B cell (primary cell): ENCODE results near the gene PORCN. TPM values are rescaled to one million over a fixed set of nuclear protein-coding genes. Genes with fewer than 3 reads are reported as not detected.

Experiments
- ATAC-seq: fragments of 200-7000 bp; cut with Tn5 transposase; one replicate; pipeline ENCODE4 v1.10.0; 2021; ENCODE audit warnings: low read depth, mild to moderate bottlenecking, moderate number of reproducible peaks, moderate library complexity
- CTCF ChIA-PET: fragments of 350-600 bp; sonication (Branson Sonifier 250); formaldehyde crosslinking; loops from one replicate; lab custom pipeline; 2021; ENCODE audit warnings: antibody characterized with exemption, inconsistent platforms; lab: Charles Lee
- POLR2A ChIA-PET: fragments of 350-600 bp; sonication (Branson Sonifier 250); formaldehyde crosslinking; loops from one replicate; lab custom pipeline; 2021; ENCODE audit warnings: antibody characterized with exemption; lab: Charles Lee
- DNase-seq: peaks from one replicate; pipeline ENCODE4 v3.0.0; 2013
- H2AFZ ChIP-seq: 2 replicates; pipeline ENCODE4 v1.6.1; 2012; ENCODE audit warnings: mild to moderate bottlenecking, low read depth, low read length; ENCODE audit not compliant: insufficient read depth, poor library complexity, severe bottlenecking
- H3K27ac ChIP-seq, 2 donors: 1 replicate in 1 of 2; 2 replicates in 1 of 2; pipeline ENCODE4 v1.5.1; 2012 to 2013; ENCODE audit warnings: low read length in 2 of 2, mild to moderate bottlenecking in 2 of 2, moderate library complexity in 1 of 2
- H3K27me3 ChIP-seq, 4 experiments: fragments of 200-600 bp in 1 of 4; sonication (generic) in 1 of 4; replicated peaks in 1 of 4; 1 replicate in 2 of 4; 2 replicates in 2 of 4; pipeline versions ENCODE4 v1.6.1 to v1.7.0; 2013 to 2016; ENCODE audit warnings: low read length in 3 of 4, mild to moderate bottlenecking in 2 of 4, mixed read lengths in 1 of 4, moderate library complexity in 1 of 4; ENCODE audit not compliant: insufficient read depth in 4 of 4, control insufficient read depth in 3 of 4; ENCODE audit errors: control extremely low read depth in 1 of 4
- H3K36me3 ChIP-seq, 2 experiments: replicated peaks in 1 of 2; 1 replicate in 1 of 2; 2 replicates in 1 of 2; pipeline versions ENCODE4 v1.6.1 to v1.7.1; 2013; ENCODE audit warnings: low read length in 1 of 2; ENCODE audit not compliant: insufficient read depth in 2 of 2, control insufficient read depth in 1 of 2; ENCODE audit errors: control extremely low read depth in 1 of 2, extremely low read depth in 1 of 2
- H3K4me1 ChIP-seq, 2 donors: fragments of 200-600 bp in 1 of 2; sonication (generic) in 1 of 2; 1 replicate in 1 of 2; 2 replicates in 1 of 2; pipeline versions ENCODE4 v1.5.1 to v1.6.1; 2013 to 2017; ENCODE audit warnings: low read length in 2 of 2; ENCODE audit not compliant: control insufficient read depth in 2 of 2, insufficient read depth in 2 of 2
- H3K4me2 ChIP-seq: replicated peaks from 2 replicates; pipeline ENCODE3; 2012; ENCODE audit warnings: mild to moderate bottlenecking, low read depth, low read length; ENCODE audit not compliant: poor library complexity, severe bottlenecking
- H3K4me3 ChIP-seq, 5 experiments: fragments of 200-600 bp in 1 of 5; sonication (generic) in 1 of 5; 1 replicate in 3 of 5; 2 replicates in 2 of 5; pipeline versions ENCODE4 v1.5.1 to v1.7.0; 2011 to 2016; ENCODE audit warnings: low read length in 4 of 5, mild to moderate bottlenecking in 4 of 5, low read depth in 2 of 5, control low read depth in 1 of 5, moderate library complexity in 1 of 5; ENCODE audit not compliant: insufficient read depth in 1 of 5; ENCODE audit errors: control extremely low read depth in 1 of 5, extremely low read depth in 1 of 5
- H3K79me2 ChIP-seq: fragments of 200-600 bp; sonication (generic); one replicate; pipeline ENCODE4 v1.6.0; 2016; ENCODE audit warnings: low read length; ENCODE audit not compliant: control insufficient read depth, insufficient read depth
- H3K9ac ChIP-seq: fragments of 200-600 bp; sonication (generic); 2 replicates; pipeline ENCODE4 v1.6.1; 2017; ENCODE audit warnings: mild to moderate bottlenecking, low read length, moderate library complexity
- H3K9me3 ChIP-seq, 3 donors: one replicate each; pipeline versions ENCODE4 v1.6.1 to v1.7.1; 2013; ENCODE audit warnings: low read length in 2 of 3; ENCODE audit not compliant: control insufficient read depth in 2 of 3, insufficient read depth in 1 of 3; ENCODE audit errors: control extremely low read depth in 1 of 3
- H4K20me1 ChIP-seq: 2 replicates; pipeline ENCODE4 v1.6.0; 2012; ENCODE audit warnings: mild to moderate bottlenecking, low read length; ENCODE audit not compliant: insufficient read depth, control insufficient read depth, poor library complexity, severe bottlenecking
- H3K27ac Mint-ChIP-seq: one replicate; pipeline ENCODE4 v1.8.0; 2021; ENCODE audit warnings: mixed read lengths
- H3K27me3 Mint-ChIP-seq: one replicate; pipeline ENCODE4 v1.8.0; 2021; ENCODE audit warnings: mixed read lengths
- H3K4me1 Mint-ChIP-seq: one replicate; pipeline ENCODE4 v1.8.0; 2021; ENCODE audit warnings: mixed read lengths
- H3K4me3 Mint-ChIP-seq: one replicate; pipeline ENCODE4 v1.8.0; 2021; ENCODE audit warnings: mixed read lengths
- H3K9me3 Mint-ChIP-seq: one replicate; pipeline ENCODE4 v1.8.0; 2022; ENCODE audit warnings: mixed read lengths; ENCODE audit not compliant: insufficient read depth
- CTCF ChIP-seq: fragments of 200-600 bp; IDR thresholded peaks from one replicate; pipeline ENCODE4 v1.8.0; 2022; ENCODE audit warnings: antibody characterized with exemption, mild to moderate bottlenecking
- EZH2 ChIP-seq: IDR thresholded peaks from 2 replicates; pipeline ENCODE4 v1.6.1; 2012; ENCODE audit warnings: borderline replicate concordance, low read depth, mild to moderate bottlenecking, moderate library complexity, low read length; ENCODE audit not compliant: insufficient read depth, poor library complexity, severe bottlenecking
- WGBS: methylation state at CpG from one replicate; pipeline ENCODE4 v1.1.5; 2013; ENCODE audit warnings: missing lambda C conversion rate; ENCODE audit not compliant: insufficient coverage; 5-methylcytosine and 5-hydroxymethylcytosine counted together
- intact Hi-C: fragments of 100-400 bp; cut with micrococcal nuclease; formaldehyde crosslinking; loops from one replicate; pipeline ENCODE4 v1.10.0; 2022
- polyA plus RNA-seq: library from polyadenylated mRNA; depleted of rRNA; stranded (reverse); fragments of >200 nt; gene quantifications from 2 replicates; pipeline ENCODE4 v1.2.3, GENCODE V29; 2012
- total RNA-seq, 2 donors: library from RNA; stranded (reverse); fragments of 120-200 nt in 1 of 2; gene quantifications; 1 replicate in 1 of 2; 2 replicates in 1 of 2; pipeline versions ENCODE4 v1.2.3 to v1.2.4, GENCODE V29; 2013 to 2022

PORCN gene
- total and polyA plus RNA-seq, 2 donors (not counting 1 experiment from before 2014, with no cell fraction given) = 12.8 to 18.5 TPM

- Histone ChIP-seq H3K9me3 (no peaks in the 10 kb centered on the region), H3K79me2 (no peaks in the 10 kb centered on the region), H3K4me2 (no peak overlapping the region), H3K36me3 (no peaks in the 10 kb centered on the region), H3K4me1 (no peaks in the 10 kb centered on the region), H3K9ac (no peak overlapping the region), H4K20me1 (no peaks in the 10 kb centered on the region), H3K27ac (no peak overlapping the region), H3K27me3 (peaks cover 0 to 2% (median 0%) of the 10 kb centered on the region in 4 experiments), H3K4me3 (no peak overlapping the region), H2AFZ (no peak overlapping the region)
- ATAC-seq (no peak), DNase-seq (no peak)
- Mint-ChIP-seq H3K27me3 (no peaks in the 10 kb centered on the region), H3K4me1 (no peaks in the 10 kb centered on the region), H3K4me3 (no peak overlapping the region), H3K9me3 (no peaks in the 10 kb centered on the region), H3K27ac (no peak overlapping the region)
- ChIA-PET POLR2A (no interaction called here), CTCF (no interaction called here)
- WGBS = 91% methylated on average over 4 of the region's 8 CpGs
- TF ChIP-seq EZH2 (no peak), CTCF (no peak)
- intact Hi-C loops = no loop called here
Observed at GRCh38 chrX:48490661-48491060, 18.1 kb upstream of the PORCN start.

- intact Hi-C loops = no loop called here
Observed at GRCh38 chrX:48491809-48492208, 17.0 kb upstream of the PORCN start.

More at GRCh38 chrX:48491809-48492208, 17.0 kb upstream of the PORCN start:
- ChIA-PET CTCF (no interaction called here), POLR2A (no interaction called here)
- H3K4me3 Mint-ChIP-seq = no peak overlapping the region
- no peak overlapping the region for H3K4me2 ChIP-seq
- H3K27ac Mint-ChIP-seq = no peak overlapping the region
- H2AFZ ChIP-seq = no peak overlapping the region
- no peaks in the 10 kb centered on the region for H3K4me1 Mint-ChIP-seq
- no peaks in the 10 kb centered on the region for H3K9me3 Mint-ChIP-seq
- WGBS = 93% methylated on average over 4 of the region's 9 CpGs
- H3K79me2 ChIP-seq = no peaks in the 10 kb centered on the region
- H3K9ac ChIP-seq = no peak overlapping the region
- no peak for TF ChIP-seq EZH2
- TF ChIP-seq CTCF = no peak
- H3K9me3 ChIP-seq = no peaks in the 10 kb centered on the region
- H3K27me3 Mint-ChIP-seq = no peaks in the 10 kb centered on the region
- H3K27me3 ChIP-seq = peaks cover 0 to 2% (median 0%) of the 10 kb centered on the region in 4 experiments
- H4K20me1 ChIP-seq = no peaks in the 10 kb centered on the region
- no peak for DNase-seq
- no peak for ATAC-seq
- no peak overlapping the region for H3K27ac ChIP-seq
- H3K4me1 ChIP-seq = no peaks in the 10 kb centered on the region
- no peaks in the 10 kb centered on the region for H3K36me3 ChIP-seq
- no peak overlapping the region for H3K4me3 ChIP-seq
